ENCODE results near the gene UBE2D3. TPM values are rescaled to one million over a fixed set of nuclear protein-coding genes. Genes with fewer than 3 reads are reported as not detected.

Gene UBE2D3
- total and polyA plus RNA-seq, 2 of the 4 experiments (the other 2 are of a cell fraction): 233 to 387 TPM

- H4K91ac ChIP-seq (ENCODE audit: insufficient read depth, low read depth, low read length): no peak overlapping the region
- H2BK20ac ChIP-seq (ENCODE audit: low read depth, low read length): no peak overlapping the region
- no peaks in the 10 kb centered on the region for H3K9me3 ChIP-seq (ENCODE audit: control insufficient read depth, insufficient read depth, low read length)
- BruUV-seq (replicated peaks): no TSS peak
- DNase-seq (no peak), ATAC-seq (ENCODE audit: low read depth) (no peak)
- CTCF ChIA-PET: no interaction called here
- H2AFZ ChIP-seq (replicated peaks; ENCODE audit: low read length, poor library complexity): no peak overlapping the region
- H2AK5ac ChIP-seq (ENCODE audit: low read depth, low read length): no peak overlapping the region
- H3K56ac ChIP-seq (ENCODE audit: extremely low read depth, insufficient read depth, low read length): no peak overlapping the region
- dilution Hi-C loops (cut with HindIII; ENCODE audit: low sequenced_read_pairs, unreplicated experiment) (no loop called here), intact Hi-C loops (cut with micrococcal nuclease) (no loop called here), in situ Hi-C loops (cut with MboI; ENCODE audit: low sequenced_read_pairs) (no loop called here)
- H4K20me1 ChIP-seq (ENCODE audit: insufficient read depth, low read length): no peaks in the 10 kb centered on the region
- no CpG with 5 or more reads among the region's 4 CpGs for WGBS, 2 experiments (ENCODE audit: extremely low coverage in 2 of 2, insufficient read length in 1 of 2)
- no peak overlapping the region for H2BK120ac ChIP-seq (ENCODE audit: low read depth, low read length)
- H3K9me1 ChIP-seq (ENCODE audit: insufficient read depth, low read length): no peaks in the 10 kb centered on the region
- no peak overlapping the region for H2BK15ac ChIP-seq (ENCODE audit: low read depth, low read length)
- H3K4me3 ChIP-seq (ENCODE audit: insufficient read depth, low read depth, low read length): no peak overlapping the region
- H3K23ac ChIP-seq (ENCODE audit: low read depth, low read length): no peak overlapping the region
- H3K18ac ChIP-seq (ENCODE audit: low read depth, low read length): no peak overlapping the region
- no peak overlapping the region for H2BK5ac ChIP-seq (ENCODE audit: low read depth, low read length, poor library complexity, severe bottlenecking)
- H3K9ac ChIP-seq (ENCODE audit: low read depth, low read length): no peak overlapping the region
- H4K8ac ChIP-seq (ENCODE audit: low read depth in 2 of 2, low read length in 2 of 2): no peak overlapping the region
- POLR2A ChIA-PET (ENCODE audit: unreplicated experiment): no interaction called here
- no peak overlapping the region for H3K14ac ChIP-seq (replicated peaks; ENCODE audit: low read depth, low read length)
- H3K27ac ChIP-seq (ENCODE audit: insufficient read depth, low read length): no peak overlapping the region
- H2AK9ac ChIP-seq (replicated peaks; ENCODE audit: low read depth, low read length, poor library complexity): no peak overlapping the region
- no peaks in the 10 kb centered on the region for H3K27me3 ChIP-seq (ENCODE audit: control insufficient read depth, insufficient read depth, low read length)
- no peak overlapping the region for H3K4ac ChIP-seq (ENCODE audit: low read depth, low read length)
- H3K4me1 ChIP-seq (ENCODE audit: control insufficient read depth, insufficient read depth, low read length): no peaks in the 10 kb centered on the region
- TF ChIP-seq MAZ (IDR thresholded peaks at IDR 0.05; ENCODE audit: borderline replicate concordance, low read depth, low read length) (no peak), BHLHE40 (IDR thresholded peaks at IDR 0.05; ENCODE audit: low read depth, low read length) (no peak), MAFK (IDR thresholded peaks at IDR 0.05; ENCODE audit: low read depth, low read length) (no peak), RFX5 (IDR thresholded peaks at IDR 0.05; ENCODE audit: low read depth, low read length) (no peak), RCOR1 (IDR thresholded peaks at IDR 0.05; ENCODE audit: insufficient replicate concordance, low read length) (no peak), ELK1 (IDR thresholded peaks at IDR 0.05; ENCODE audit: borderline replicate concordance, low read depth, low read length) (no peak), MXI1 (IDR thresholded peaks at IDR 0.05; ENCODE audit: borderline replicate concordance, low read depth, low read length) (no peak), FOS (IDR thresholded peaks at IDR 0.05; ENCODE audit: low read depth, low read length) (no peak), SMC3 (IDR thresholded peaks at IDR 0.05; ENCODE audit: low read depth, low read length) (no peak), CEBPB (IDR thresholded peaks at IDR 0.05; ENCODE audit: low read depth, low read length) (no peak)
- no peaks in the 10 kb centered on the region for H3K36me3 ChIP-seq (ENCODE audit: control insufficient read depth, insufficient read depth, low read length)
- no peak overlapping the region for H3K4me2 ChIP-seq (ENCODE audit: low read depth, low read length)
- no peaks in the 10 kb centered on the region for H3K79me1 ChIP-seq (ENCODE audit: low read depth in 1 of 2, low read length in 2 of 2)
- H4K5ac ChIP-seq (ENCODE audit: low read depth, low read length): no peak overlapping the region
Measured at GRCh38 chr4:102772738-102773340, 54.5 kb downstream of the UBE2D3 start.

Measured in IMR-90 (cell line).